ENCODE measurements around the gene INPP5D. TPM values are rescaled to one million over a fixed set of nuclear protein-coding genes. Genes with fewer than 3 reads are reported as not detected.

The INPP5D gene
- total and polyA plus RNA-seq, 5 donors from 2014 or later, result 56.9 to 278 (median 69.9) TPM

DNA sequence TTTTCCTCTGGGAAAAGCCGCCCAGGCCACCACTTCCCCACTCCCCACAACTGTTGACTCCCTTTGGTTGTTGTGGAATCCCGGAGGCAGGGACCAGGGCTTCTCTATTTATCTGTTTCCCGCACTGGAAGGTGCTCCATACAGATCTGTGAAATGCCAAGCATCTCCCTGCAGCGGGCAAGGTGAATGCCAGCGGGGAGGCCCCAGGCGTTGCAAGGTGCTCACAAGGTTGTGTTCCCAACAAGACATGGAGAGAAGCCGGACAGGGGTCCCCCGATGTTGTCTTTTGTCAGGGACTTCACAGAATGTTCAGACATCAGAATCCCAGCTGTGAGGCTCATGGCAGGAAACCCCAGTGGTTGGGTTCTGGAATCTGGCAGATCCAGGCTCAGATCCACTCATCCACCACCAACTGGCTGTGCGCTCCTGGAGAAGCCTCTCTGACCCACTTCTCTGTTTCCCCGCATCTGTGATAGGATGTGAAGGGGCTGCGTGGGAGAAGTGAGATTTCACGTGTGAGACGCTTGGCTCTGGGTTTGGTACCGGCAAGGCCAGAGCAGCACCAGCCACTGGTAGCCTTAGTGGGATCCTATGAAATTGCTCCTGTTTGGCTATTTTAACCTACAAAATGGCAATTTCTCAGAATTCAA is 36.3 kb upstream of the INPP5D start:
- no peak for ATAC-seq (ENCODE audit: low read depth in 2 of 2)
- Histone ChIP-seq H3K4me3 (ENCODE audit: low read depth, low read length) (no peak overlapping the region), H3K4me1 (ENCODE audit: control insufficient read depth, insufficient read depth, low read length, poor library complexity, severe bottlenecking) (no peaks in the 10 kb centered on the region), H3K27me3 (ENCODE audit: control insufficient read depth, insufficient read depth, low read length) (no peaks in the 10 kb centered on the region), H3K9me3 (ENCODE audit: control insufficient read depth in 2 of 2, low read length in 2 of 2) (no peaks in the 10 kb centered on the region), H3K36me3 (ENCODE audit: control insufficient read depth, insufficient read depth, low read length) (no peaks in the 10 kb centered on the region), H3K27ac (ENCODE audit: insufficient read depth, low read length, poor library complexity, severe bottlenecking) (no peak overlapping the region)
- Mint-ChIP-seq H3K9me3 (peaks cover 0 to 2% (median 0%) of the 10 kb centered on the region in 7 donors), H3K4me3 (no peak overlapping the region), H3K36me3 (no peaks in the 10 kb centered on the region), H3K27me3 (peaks cover 4% of the 10 kb centered on the region), H3K4me1 (no peaks in the 10 kb centered on the region), H3K27ac (no peak overlapping the region)
- DNase-seq, result no peak

- Mint-ChIP-seq H3K4me3 (no peak overlapping the region), H3K36me3 (no peaks in the 10 kb centered on the region), H3K27me3 (peaks cover under 1% of the 10 kb centered on the region), H3K4me1 (no peaks in the 10 kb centered on the region), H3K9me3 (no peaks in the 10 kb centered on the region), H3K27ac (no peak overlapping the region)
- DNase-seq (no peak), ATAC-seq (ENCODE audit: low read depth in 2 of 2) (no peak)
- Histone ChIP-seq H3K27me3 (ENCODE audit: control insufficient read depth, insufficient read depth, low read length) (no peaks in the 10 kb centered on the region), H3K27ac (ENCODE audit: insufficient read depth, low read length, poor library complexity, severe bottlenecking) (no peak overlapping the region), H3K4me3 (ENCODE audit: low read depth, low read length) (no peak overlapping the region), H3K9me3 (ENCODE audit: control insufficient read depth in 2 of 2, low read length in 2 of 2) (no peaks in the 10 kb centered on the region), H3K4me1 (ENCODE audit: control insufficient read depth, insufficient read depth, low read length, poor library complexity, severe bottlenecking) (no peaks in the 10 kb centered on the region), H3K36me3 (ENCODE audit: control insufficient read depth, insufficient read depth, low read length) (no peaks in the 10 kb centered on the region)
These were observed 34.4 kb upstream of the INPP5D start for GRCh38 chr2:233025706-233026105.

- Histone ChIP-seq H3K4me3 (ENCODE audit: low read depth, low read length) (no peak overlapping the region), H3K4me1 (ENCODE audit: control insufficient read depth, insufficient read depth, low read length, poor library complexity, severe bottlenecking) (no peaks in the 10 kb centered on the region), H3K27ac (ENCODE audit: insufficient read depth, low read length, poor library complexity, severe bottlenecking) (no peak overlapping the region), H3K27me3 (ENCODE audit: control insufficient read depth, insufficient read depth, low read length) (no peaks in the 10 kb centered on the region), H3K36me3 (ENCODE audit: control insufficient read depth, insufficient read depth, low read length) (no peaks in the 10 kb centered on the region), H3K9me3 (ENCODE audit: control insufficient read depth in 2 of 2, low read length in 2 of 2) (no peaks in the 10 kb centered on the region)
- no peaks in the 10 kb centered on the region for H3K4me1 Mint-ChIP-seq
- no peak overlapping the region for H3K4me3 Mint-ChIP-seq
- no peaks in the 10 kb centered on the region for H3K36me3 Mint-ChIP-seq
- no peak for ATAC-seq (ENCODE audit: low read depth in 2 of 2)
- H3K9me3 Mint-ChIP-seq, result no peaks in the 10 kb centered on the region
- H3K27ac Mint-ChIP-seq, result no peak overlapping the region
- no peak for DNase-seq
- H3K27me3 Mint-ChIP-seq, result no peaks in the 10 kb centered on the region
These were observed 33.8 kb upstream of the INPP5D start for GRCh38 chr2:233026198-233026813.

- ATAC-seq (ENCODE audit: low read depth in 2 of 2) (no peak), DNase-seq (no peak)
- H3K36me3 ChIP-seq (ENCODE audit: control insufficient read depth, insufficient read depth, low read length), result no peaks in the 10 kb centered on the region
- no peaks in the 10 kb centered on the region for H3K27me3 ChIP-seq (ENCODE audit: control insufficient read depth, insufficient read depth, low read length)
- no peak overlapping the region for H3K4me3 Mint-ChIP-seq
- no peaks in the 10 kb centered on the region for H3K4me1 ChIP-seq (ENCODE audit: control insufficient read depth, insufficient read depth, low read length, poor library complexity, severe bottlenecking)
- no peaks in the 10 kb centered on the region for H3K9me3 ChIP-seq (ENCODE audit: control insufficient read depth in 2 of 2, low read length in 2 of 2)
- no peaks in the 10 kb centered on the region for H3K36me3 Mint-ChIP-seq
- H3K27ac Mint-ChIP-seq, result no peak overlapping the region
- no peak overlapping the region for H3K4me3 ChIP-seq (ENCODE audit: low read depth, low read length)
- no peaks in the 10 kb centered on the region for H3K27me3 Mint-ChIP-seq
- no peak overlapping the region for H3K27ac ChIP-seq (ENCODE audit: insufficient read depth, low read length, poor library complexity, severe bottlenecking)
- no peaks in the 10 kb centered on the region for H3K9me3 Mint-ChIP-seq
- no peaks in the 10 kb centered on the region for H3K4me1 Mint-ChIP-seq
These were observed 30.8 kb upstream of the INPP5D start for GRCh38 chr2:233029321-233029720.

DNA sequence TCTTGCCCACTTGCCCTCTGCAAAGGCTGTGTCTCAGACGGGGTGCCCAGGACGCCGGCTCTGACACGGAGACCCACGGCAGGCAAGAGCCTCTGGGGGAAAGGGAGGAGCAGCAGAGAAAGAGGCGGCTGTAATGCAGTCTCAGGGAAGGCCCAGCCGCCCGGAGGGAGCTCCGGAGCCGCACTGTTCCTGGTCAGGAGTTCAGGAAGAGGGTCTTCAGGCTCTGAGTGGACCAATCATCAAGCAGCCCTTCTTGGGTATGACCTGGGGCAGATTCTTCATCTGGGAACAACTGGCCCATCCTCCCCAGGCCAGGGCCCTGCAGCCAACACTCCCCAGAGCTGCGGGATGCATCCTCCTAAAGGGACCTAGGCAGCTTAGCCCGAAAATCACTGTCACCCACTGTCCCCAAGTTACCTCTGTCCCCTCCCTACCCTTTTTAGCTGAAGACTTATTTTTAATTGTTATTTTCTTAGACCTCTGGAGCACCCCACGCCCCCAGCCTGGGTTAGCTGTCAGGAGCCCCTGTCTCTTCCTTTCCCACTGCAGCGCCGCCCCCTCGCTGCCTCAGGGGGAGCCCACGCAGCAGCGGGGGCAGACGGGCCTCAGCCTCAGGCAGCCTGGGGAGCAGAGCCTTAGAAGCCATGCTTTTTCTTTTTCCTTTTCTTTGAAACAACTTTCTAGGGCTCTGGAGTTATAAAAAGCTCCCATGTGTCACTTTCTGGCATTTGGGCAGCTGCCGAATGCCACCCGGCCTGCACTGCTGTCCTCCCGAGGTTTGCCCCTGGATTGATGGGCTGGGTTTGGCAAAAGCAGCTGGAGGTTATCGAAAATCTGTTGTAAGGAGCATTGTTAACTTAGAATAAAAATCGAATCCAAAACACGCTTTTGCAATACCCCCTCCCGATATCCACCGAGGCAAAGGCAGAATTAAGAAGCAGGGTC is 28.3 kb upstream of the INPP5D start:
- Histone ChIP-seq H3K9me3 (ENCODE audit: control insufficient read depth in 2 of 2, low read length in 2 of 2) (no peaks in the 10 kb centered on the region), H3K27ac (ENCODE audit: insufficient read depth, low read length, poor library complexity, severe bottlenecking) (no peak overlapping the region), H3K36me3 (ENCODE audit: control insufficient read depth, insufficient read depth, low read length) (no peaks in the 10 kb centered on the region), H3K4me3 (ENCODE audit: low read depth, low read length) (no peak overlapping the region), H3K27me3 (ENCODE audit: control insufficient read depth, insufficient read depth, low read length) (no peaks in the 10 kb centered on the region), H3K4me1 (ENCODE audit: control insufficient read depth, insufficient read depth, low read length, poor library complexity, severe bottlenecking) (no peaks in the 10 kb centered on the region)
- Mint-ChIP-seq H3K36me3 (no peaks in the 10 kb centered on the region), H3K9me3 (no peaks in the 10 kb centered on the region), H3K27ac (no peak overlapping the region), H3K27me3 (peaks cover 2% of the 10 kb centered on the region), H3K4me1 (no peaks in the 10 kb centered on the region), H3K4me3 (no peak overlapping the region)
- DNase-seq (no peak), ATAC-seq (ENCODE audit: low read depth in 2 of 2) (no peak)

DNA sequence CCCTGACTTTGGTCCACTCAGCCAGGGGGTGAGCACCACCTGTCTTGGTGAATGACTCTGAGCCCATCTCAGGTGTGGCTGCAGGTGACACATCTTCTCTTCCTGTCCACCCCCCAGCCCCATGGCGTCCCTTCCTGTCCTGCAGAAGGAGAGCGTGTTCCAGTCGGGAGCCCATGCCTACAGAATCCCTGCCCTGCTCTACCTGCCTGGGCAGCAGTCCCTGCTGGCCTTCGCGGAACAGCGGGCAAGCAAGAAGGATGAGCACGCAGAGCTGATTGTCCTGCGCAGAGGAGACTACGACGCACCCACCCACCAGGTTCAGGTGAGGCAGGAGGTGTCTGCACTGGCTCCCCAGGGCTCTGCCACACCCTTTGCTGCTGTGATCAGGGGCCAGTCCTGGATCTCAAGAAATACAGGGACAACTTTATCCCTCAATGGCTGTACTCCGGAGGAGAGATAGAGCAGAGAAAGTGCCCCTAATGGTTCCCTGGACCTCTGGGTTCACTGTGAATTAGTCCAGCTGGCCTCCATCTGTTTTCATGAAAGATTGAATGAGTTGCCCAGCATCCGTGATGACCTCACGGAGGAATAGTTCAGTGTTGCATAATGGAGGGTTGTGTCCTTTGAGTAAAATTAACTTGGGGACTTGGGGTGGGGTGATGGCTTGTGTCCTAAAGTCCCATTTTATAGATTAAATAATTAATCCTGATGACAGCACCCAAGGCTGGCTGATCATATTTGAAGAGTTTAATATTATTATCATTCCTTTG is 27.4 kb upstream of the INPP5D start, which contains the start of gene NEU2:
NEU2 (plus strand) TSS at position 122 of the 770 bp plus-strand sequence; CDS start at position 122, 0 bp downstream.
- no peaks in the 10 kb centered on the region for H3K9me3 ChIP-seq (ENCODE audit: control insufficient read depth in 2 of 2, low read length in 2 of 2)
- Mint-ChIP-seq H3K27me3 (peaks cover 7% of the 10 kb centered on the region), H3K27ac (peak within 1 kb of the TSS in 1 of 3 donors; percentile 5), H3K4me3 (no peak within 1 kb of the TSS), H3K9me3 (no peaks in the 10 kb centered on the region), H3K36me3 (no peaks in the 10 kb centered on the region), H3K4me1 (no peaks in the 10 kb centered on the region)
- H3K4me1 ChIP-seq (ENCODE audit: control insufficient read depth, insufficient read depth, low read length, poor library complexity, severe bottlenecking), result no peaks in the 10 kb centered on the region
- H3K4me3 ChIP-seq (ENCODE audit: low read depth, low read length), result no peak within 1 kb of the TSS
- no peaks in the 10 kb centered on the region for H3K36me3 ChIP-seq (ENCODE audit: control insufficient read depth, insufficient read depth, low read length)
- DNase-seq (no peak), ATAC-seq (ENCODE audit: low read depth in 2 of 2) (no peak)
- no peak within 1 kb of the TSS for H3K27ac ChIP-seq (ENCODE audit: insufficient read depth, low read length, poor library complexity, severe bottlenecking)
- H3K27me3 ChIP-seq (ENCODE audit: control insufficient read depth, insufficient read depth, low read length), result no peaks in the 10 kb centered on the region

- Histone ChIP-seq H3K9me3 (ENCODE audit: control insufficient read depth in 2 of 2, low read length in 2 of 2) (no peaks in the 10 kb centered on the region), H3K4me3 (ENCODE audit: low read depth, low read length) (no peak overlapping the region), H3K36me3 (ENCODE audit: control insufficient read depth, insufficient read depth, low read length) (no peaks in the 10 kb centered on the region), H3K27me3 (ENCODE audit: control insufficient read depth, insufficient read depth, low read length) (no peaks in the 10 kb centered on the region), H3K4me1 (ENCODE audit: control insufficient read depth, insufficient read depth, low read length, poor library complexity, severe bottlenecking) (no peaks in the 10 kb centered on the region), H3K27ac (ENCODE audit: insufficient read depth, low read length, poor library complexity, severe bottlenecking) (no peak overlapping the region)
- H3K36me3 Mint-ChIP-seq, result no peaks in the 10 kb centered on the region
- H3K27me3 Mint-ChIP-seq, result peaks cover 7% of the 10 kb centered on the region
- H3K9me3 Mint-ChIP-seq, result no peaks in the 10 kb centered on the region
- peak overlapping the region in 1 of 3 donors; percentile 5 for H3K27ac Mint-ChIP-seq
- ATAC-seq (ENCODE audit: low read depth in 2 of 2), result no peak
- no peak overlapping the region for H3K4me3 Mint-ChIP-seq
- no peaks in the 10 kb centered on the region for H3K4me1 Mint-ChIP-seq
- DNase-seq, result no peak
These were observed 26.5 kb upstream of the INPP5D start for GRCh38 chr2:233033672-233034071.
